Astrocyte of the cerebellum (primary cell): ENCODE data around the gene ZKSCAN5.

Source experiments
- DNase-seq: peaks from one replicate; pipeline ENCODE4 v3.0.0-alpha.2; 2011; ENCODE audit warnings: low read depth
- H3K4me3 ChIP-seq: 2 replicates; pipeline ENCODE4 v1.5.1; 2011; ENCODE audit warnings: mild to moderate bottlenecking, low read depth, low read length, moderate library complexity
- CTCF ChIP-seq: IDR thresholded peaks from 2 replicates; pipeline ENCODE4 v1.5.1; 2012; ENCODE audit warnings: low read length, low read depth, moderate library complexity, mild to moderate bottlenecking; ENCODE audit errors: missing control alignments
- in situ Hi-C: cut with HindIII; loops from 2 replicates; pipeline ENCODE4 v1.10.0; 2017; ENCODE audit warnings: low sequenced_read_pairs

The ZKSCAN5 gene

DNA sequence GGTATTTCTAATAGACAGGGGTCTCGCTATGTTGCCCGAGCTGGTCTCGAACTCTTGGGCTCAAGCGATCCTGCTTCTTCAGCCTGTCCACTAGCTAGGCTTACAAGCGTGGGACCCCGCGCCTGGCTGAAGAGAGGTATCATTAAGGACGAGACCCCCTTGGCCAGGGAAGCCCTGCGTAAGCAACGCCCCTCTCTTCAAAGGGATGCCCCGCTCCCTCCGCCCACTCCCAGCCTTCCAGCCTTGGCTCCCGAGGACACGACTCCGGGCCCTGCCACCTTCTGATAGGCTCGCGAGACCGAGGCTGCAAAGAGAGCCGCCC lies 220 bp upstream of the ZKSCAN5 start:
- peak; percentile 93 for DNase-seq
- no peak for TF ChIP-seq CTCF
- in situ Hi-C loops: no loop called here

GRCh38 chr7:99505324-99505662 lies 831 bp downstream of the ZKSCAN5 start:
- H3K4me3 ChIP-seq: peak overlapping the region; percentile 90
- DNase-seq: no peak
- TF ChIP-seq CTCF: no peak
- in situ Hi-C loops: no loop called here

More for the DNA sequence above, 220 bp upstream of the ZKSCAN5 start:
- H3K4me3 ChIP-seq: peak overlapping the region; percentile 90

GRCh38 chr7:99514050-99514449 lies 9.6 kb downstream of the ZKSCAN5 start:
- no peak for TF ChIP-seq CTCF
- H3K4me3 ChIP-seq: no peak overlapping the region
- no peak for DNase-seq
- in situ Hi-C loops: no loop called here

GRCh38 chr7:99521399-99521798 lies 16.9 kb downstream of the ZKSCAN5 start:
- DNase-seq: no peak
- TF ChIP-seq CTCF: no peak
- no peak overlapping the region for H3K4me3 ChIP-seq
- in situ Hi-C loops: no loop called here

- no peak overlapping the region for H3K4me3 ChIP-seq
- TF ChIP-seq CTCF: peak; percentile 17
- in situ Hi-C loops: no loop called here
- no peak for DNase-seq
These were observed 21.4 kb downstream of the ZKSCAN5 start for GRCh38 chr7:99525713-99526440.

DNA sequence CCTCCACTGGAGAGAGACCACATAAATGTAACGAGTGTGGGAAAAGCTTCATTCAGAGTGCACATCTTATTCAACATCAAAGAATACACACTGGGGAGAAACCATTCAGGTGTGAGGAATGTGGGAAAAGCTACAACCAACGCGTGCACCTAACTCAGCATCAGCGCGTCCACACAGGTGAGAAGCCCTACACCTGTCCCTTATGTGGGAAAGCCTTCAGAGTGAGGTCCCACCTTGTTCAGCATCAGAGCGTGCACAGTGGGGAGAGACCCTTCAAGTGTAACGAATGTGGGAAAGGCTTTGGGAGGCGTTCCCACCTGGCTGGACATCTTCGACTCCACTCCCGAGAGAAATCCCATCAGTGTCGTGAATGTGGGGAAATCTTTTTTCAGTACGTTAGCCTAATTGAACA lies 26.9 kb downstream of the ZKSCAN5 start:
- DNase-seq: no peak
- in situ Hi-C loops: no loop called here
- H3K4me3 ChIP-seq: no peak overlapping the region
- no peak for TF ChIP-seq CTCF
